Mammary epithelial cell (primary cell): ENCODE data around the gene HOXA6.

Experiments used
- EZH2 ChIP-seq: IDR thresholded peaks from 2 replicates; pipeline ENCODE4 v1.6.1; 2012; ENCODE audit warnings: low read length, inconsistent platforms, borderline replicate concordance
- TF ChIP-seq, protein P1 (sequence below), 2 donors: IDR thresholded peaks in 1 of 2; conservative IDR thresholded peaks in 1 of 2; 2 replicates each; pipeline ENCODE4 v1.5.1; 2011 to 2012; ENCODE audit warnings: inconsistent platforms in 2 of 2, low read length in 2 of 2, mild to moderate bottlenecking in 2 of 2, control low read depth in 1 of 2, low read depth in 1 of 2; ENCODE audit not compliant: insufficient read depth in 1 of 2; ENCODE audit errors: extremely low read depth in 1 of 2

GRCh38 chr7:27101957-27102580, 45.5 kb downstream of the HOXA6 start:
- TF ChIP-seq, protein P1, sequence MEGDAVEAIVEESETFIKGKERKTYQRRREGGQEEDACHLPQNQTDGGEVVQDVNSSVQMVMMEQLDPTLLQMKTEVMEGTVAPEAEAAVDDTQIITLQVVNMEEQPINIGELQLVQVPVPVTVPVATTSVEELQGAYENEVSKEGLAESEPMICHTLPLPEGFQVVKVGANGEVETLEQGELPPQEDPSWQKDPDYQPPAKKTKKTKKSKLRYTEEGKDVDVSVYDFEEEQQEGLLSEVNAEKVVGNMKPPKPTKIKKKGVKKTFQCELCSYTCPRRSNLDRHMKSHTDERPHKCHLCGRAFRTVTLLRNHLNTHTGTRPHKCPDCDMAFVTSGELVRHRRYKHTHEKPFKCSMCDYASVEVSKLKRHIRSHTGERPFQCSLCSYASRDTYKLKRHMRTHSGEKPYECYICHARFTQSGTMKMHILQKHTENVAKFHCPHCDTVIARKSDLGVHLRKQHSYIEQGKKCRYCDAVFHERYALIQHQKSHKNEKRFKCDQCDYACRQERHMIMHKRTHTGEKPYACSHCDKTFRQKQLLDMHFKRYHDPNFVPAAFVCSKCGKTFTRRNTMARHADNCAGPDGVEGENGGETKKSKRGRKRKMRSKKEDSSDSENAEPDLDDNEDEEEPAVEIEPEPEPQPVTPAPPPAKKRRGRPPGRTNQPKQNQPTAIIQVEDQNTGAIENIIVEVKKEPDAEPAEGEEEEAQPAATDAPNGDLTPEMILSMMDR (conservative IDR thresholded peaks at IDR 0.05 in 1 of 2, IDR thresholded peaks at IDR 0.05 in 1 of 2; ENCODE audit: extremely low read depth in 1 of 2, insufficient read depth in 1 of 2, low read depth in 1 of 2, low read length in 2 of 2), result no peak
- TF ChIP-seq EZH2, result no peak
